Ovary (tissue), 9 donors: ENCODE measurements around the gene MVD. TPM values are rescaled to one million over a fixed set of nuclear protein-coding genes. Genes with fewer than 3 reads are reported as not detected.

Source experiments
- DNase-seq, 5 donors: peaks; one replicate each; pipeline ENCODE4 v3.0.0-alpha.2; 2019 to 2020
- H3K27ac ChIP-seq, 2 donors: fragments of 200-600 bp; one replicate each; pipeline versions ENCODE4 v1.5.1 to v1.8.0; 2019 to 2022
- H3K27me3 ChIP-seq: fragments of 200-600 bp; one replicate; pipeline ENCODE4 v1.8.0; 2022
- H3K36me3 ChIP-seq: fragments of 200-600 bp; sonication (generic); one replicate; pipeline ENCODE4 v1.5.1; 2019
- H3K4me1 ChIP-seq: one replicate; pipeline ENCODE4 v1.8.1; 2013; ENCODE audit warnings: mild to moderate bottlenecking, moderate library complexity; ENCODE audit not compliant: insufficient read depth
- H3K4me3 ChIP-seq: fragments of 200-600 bp; sonication (generic); one replicate; pipeline ENCODE4 v1.5.1; 2017
- H3K9me3 ChIP-seq, 2 donors: fragments of 200-600 bp in 1 of 2; sonication (generic) in 1 of 2; one replicate each; pipeline versions ENCODE4 v1.5.1 to v1.8.1; 2013 to 2019; ENCODE audit warnings: mild to moderate bottlenecking in 1 of 2, moderate library complexity in 1 of 2
- EP300 ChIP-seq: sonication (generic); formaldehyde crosslinking; IDR thresholded peaks from one replicate; pipeline ENCODE4 v1.6.1; 2017; ENCODE audit warnings: antibody characterized with exemption
- POLR2A ChIP-seq: fragments of 450-650 bp; IDR thresholded peaks from one replicate; pipeline ENCODE4 v1.6.1; 2017; ENCODE audit warnings: antibody characterized with exemption, mild to moderate bottlenecking, moderate library complexity
- WGBS, 3 donors: extraction: QIAGEN DNeasy Blood & Tissue Kit in 1 of 3; methylation state at CpG; one replicate each; pipeline versions ENCODE4 v1.1.5 to v1.1.7; 2013 to 2017; 5-methylcytosine and 5-hydroxymethylcytosine counted together
- intact Hi-C, 4 donors: fragments of 100-400 bp; cut with DNase I; formaldehyde crosslinking; loops; one replicate each; pipeline versions ENCODE4 v1.11.0 to v1.15.1; 2022 to 2023
- polyA plus RNA-seq, 2 donors: library from polyadenylated mRNA; stranded (reverse); fragments of 200-250 nt in 1 of 2; fragments of 350-450 nt in 1 of 2; fragmentation: Illumina TruSeq in 1 of 2; extraction: RNeasy Lipid Tissue Mini Kit (QIAGEN cat#74804) in 1 of 2; gene quantifications; one replicate each; pipeline ENCODE4 v1.2.3, GENCODE V29; 2013 to 2014
- total RNA-seq, 7 donors: library from RNA; depleted of rRNA in 2 of 7; stranded (reverse); fragments of >200 nt in 2 of 7; fragmentation: NEBNext Ultra II Directional in 3 of 7; extraction: Animal tissue kit (Norgen Biotek cat#: 25700) in 3 of 7; gene quantifications; one replicate each; pipeline versions ENCODE4 v1.1.0 to v1.2.4, GENCODE V29; 2016 to 2023
- TF ChIP-seq, protein P1 (sequence below), 3 donors: fragments of 450-650 bp in 2 of 3; fragments of 200-600 bp in 1 of 3; IDR thresholded peaks; one replicate each; pipeline versions ENCODE4 v1.5.1 to v1.8.0; 2016 to 2022; ENCODE audit warnings: antibody characterized with exemption in 3 of 3, mild to moderate bottlenecking in 1 of 3
- donor health status: DM: no; HTN: no; CAD: no; lungs with moderate emphysema.
- donor health status: DM: no; HTN: no; CAD: no.
- donor health status: Bipolar disorder and iron deficiency.
- donor health status: DM: yes; HTN: yes; CAD: no.
- donor health status: DM: no; HTN: no; CAD: no.
- donor health status: DM: yes; HTN: yes; CAD: no.

MVD gene
- total and polyA plus RNA-seq, 9 donors: 9.1 to 135 (median 20.9) TPM

DNA sequence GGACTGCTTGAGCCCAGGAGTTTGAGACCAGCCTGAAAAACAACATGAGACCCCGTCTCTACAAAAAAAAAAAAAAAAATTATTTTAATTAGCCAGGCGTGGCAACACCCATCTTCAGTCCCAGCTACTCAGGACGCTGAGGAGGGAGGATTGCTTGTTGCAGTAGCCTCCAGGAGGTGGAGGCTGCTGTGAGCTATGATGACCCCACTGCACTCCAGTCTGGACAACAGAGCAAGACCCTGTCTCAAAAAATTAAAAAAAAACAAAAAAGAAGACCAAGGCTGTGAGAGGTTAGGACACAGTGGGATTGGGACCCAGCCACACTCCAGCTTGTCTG, 24.8 kb upstream of the MVD start:
- intact Hi-C loops: no loop called here
- DNase-seq: no peak
- H3K27me3 ChIP-seq: peaks cover 5% of the 10 kb centered on the region
- no peaks in the 10 kb centered on the region for H3K9me3 ChIP-seq
- H3K4me1 ChIP-seq: peaks cover 2% of the 10 kb centered on the region
- no peaks in the 10 kb centered on the region for H3K36me3 ChIP-seq
- WGBS, 3 donors: 43 to 47% (median 45%) methylated on average over 3 of the region's 3 CpGs
- no peak overlapping the region for H3K4me3 ChIP-seq
- H3K27ac ChIP-seq: no peak overlapping the region
- TF ChIP-seq, protein P1, sequence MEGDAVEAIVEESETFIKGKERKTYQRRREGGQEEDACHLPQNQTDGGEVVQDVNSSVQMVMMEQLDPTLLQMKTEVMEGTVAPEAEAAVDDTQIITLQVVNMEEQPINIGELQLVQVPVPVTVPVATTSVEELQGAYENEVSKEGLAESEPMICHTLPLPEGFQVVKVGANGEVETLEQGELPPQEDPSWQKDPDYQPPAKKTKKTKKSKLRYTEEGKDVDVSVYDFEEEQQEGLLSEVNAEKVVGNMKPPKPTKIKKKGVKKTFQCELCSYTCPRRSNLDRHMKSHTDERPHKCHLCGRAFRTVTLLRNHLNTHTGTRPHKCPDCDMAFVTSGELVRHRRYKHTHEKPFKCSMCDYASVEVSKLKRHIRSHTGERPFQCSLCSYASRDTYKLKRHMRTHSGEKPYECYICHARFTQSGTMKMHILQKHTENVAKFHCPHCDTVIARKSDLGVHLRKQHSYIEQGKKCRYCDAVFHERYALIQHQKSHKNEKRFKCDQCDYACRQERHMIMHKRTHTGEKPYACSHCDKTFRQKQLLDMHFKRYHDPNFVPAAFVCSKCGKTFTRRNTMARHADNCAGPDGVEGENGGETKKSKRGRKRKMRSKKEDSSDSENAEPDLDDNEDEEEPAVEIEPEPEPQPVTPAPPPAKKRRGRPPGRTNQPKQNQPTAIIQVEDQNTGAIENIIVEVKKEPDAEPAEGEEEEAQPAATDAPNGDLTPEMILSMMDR (IDR thresholded peaks at IDR 0.05): no peak
- TF ChIP-seq EP300: no peak
- no peak for TF ChIP-seq POLR2A

DNA sequence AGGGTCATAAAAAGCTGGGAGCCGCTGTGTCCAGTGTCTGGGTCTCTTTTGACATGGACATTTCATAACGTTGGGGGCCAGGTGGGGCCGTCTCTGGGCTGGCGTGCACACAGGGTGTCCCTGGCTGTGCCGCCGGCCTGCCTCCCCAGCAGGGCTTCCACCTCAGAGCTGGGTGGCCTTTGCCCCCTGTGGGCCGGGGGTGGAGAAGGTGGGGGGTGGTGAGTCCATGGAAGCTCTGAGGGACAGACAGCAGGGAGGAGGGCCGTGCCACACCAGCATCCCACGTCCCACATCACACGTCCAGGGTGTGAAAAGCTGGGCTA, 24.3 kb upstream of the MVD start:
- no peak for TF ChIP-seq POLR2A
- TF ChIP-seq, protein P1 (IDR thresholded peaks at IDR 0.05): no peak
- no peak for TF ChIP-seq EP300
- Histone ChIP-seq H3K36me3 (no peaks in the 10 kb centered on the region), H3K4me3 (no peak overlapping the region), H3K27ac (no peak overlapping the region), H3K9me3 (no peaks in the 10 kb centered on the region), H3K4me1 (peaks cover 2% of the 10 kb centered on the region), H3K27me3 (peaks cover 5% of the 10 kb centered on the region)
- WGBS, 3 donors: 37 to 51% (median 40%) methylated on average over 9 to 10 of the region's 10 CpGs
- intact Hi-C loops: no loop called here
- DNase-seq: no peak

DNA sequence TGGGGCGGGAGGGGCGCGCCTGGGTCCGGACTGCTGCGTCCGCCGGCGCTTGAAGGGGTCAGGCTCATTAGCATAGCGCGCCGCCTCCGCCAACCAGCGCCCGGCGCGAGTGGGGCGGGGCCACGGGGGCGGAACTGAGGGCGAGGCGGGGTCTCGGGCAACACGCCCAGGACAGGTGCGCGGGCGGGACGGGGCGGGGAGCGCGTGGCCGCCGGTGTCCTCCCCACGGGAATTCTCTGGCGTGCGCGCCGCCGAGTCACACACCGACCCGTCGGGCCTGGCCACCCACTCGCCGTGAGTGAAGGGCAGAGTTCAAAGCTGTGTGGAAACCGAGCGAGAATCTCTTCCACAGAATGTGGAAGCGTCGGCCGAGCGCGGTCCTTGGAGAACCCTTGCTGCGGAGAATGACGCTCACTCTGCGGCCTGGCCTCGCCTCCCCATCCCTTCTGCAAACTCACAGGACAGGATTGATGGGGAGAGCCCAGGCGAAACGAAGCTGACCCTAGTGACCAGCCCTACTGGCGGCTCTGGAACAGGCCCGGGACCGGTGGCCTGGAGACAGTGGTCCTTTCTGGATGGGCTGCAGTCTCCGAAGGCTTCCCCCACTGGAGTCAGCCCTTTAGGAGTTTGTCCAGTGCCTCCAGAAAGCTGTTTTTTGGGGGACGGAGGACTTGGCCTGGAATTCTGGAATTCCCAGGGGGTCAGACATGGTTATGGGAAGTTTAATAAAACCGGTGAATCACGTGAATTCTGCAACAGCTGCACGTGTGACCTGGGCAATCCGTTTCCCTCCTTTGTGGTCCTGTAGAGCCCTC, 23.8 kb upstream of the MVD start, which contains the start of gene SNAI3:
Gene SNAI3, minus strand, starts transcription at position 69 of the 815 bp plus-strand sequence. CDS start 101 bp downstream, outside the sequence.
- H3K27ac ChIP-seq: no peak within 1 kb of the TSS
- no peaks in the 10 kb centered on the region for H3K9me3 ChIP-seq
- peaks cover 5% of the 10 kb centered on the region for H3K27me3 ChIP-seq
- 2 to 6% (median 5%) methylated on average over 36 to 65 of the region's 65 CpGs for WGBS, 3 donors
- H3K4me3 ChIP-seq: peak within 1 kb of the TSS; percentile 23
- DNase-seq: peak in 4 of 5 donors; percentile 40 to 78 (median 65)
- peaks cover 2% of the 10 kb centered on the region for H3K4me1 ChIP-seq
- H3K36me3 ChIP-seq: no peaks in the 10 kb centered on the region
- no peak for TF ChIP-seq POLR2A
- TF ChIP-seq, protein P1 (IDR thresholded peaks at IDR 0.05): no peak
- no peak for TF ChIP-seq EP300
- intact Hi-C loops: no loop called here

DNA sequence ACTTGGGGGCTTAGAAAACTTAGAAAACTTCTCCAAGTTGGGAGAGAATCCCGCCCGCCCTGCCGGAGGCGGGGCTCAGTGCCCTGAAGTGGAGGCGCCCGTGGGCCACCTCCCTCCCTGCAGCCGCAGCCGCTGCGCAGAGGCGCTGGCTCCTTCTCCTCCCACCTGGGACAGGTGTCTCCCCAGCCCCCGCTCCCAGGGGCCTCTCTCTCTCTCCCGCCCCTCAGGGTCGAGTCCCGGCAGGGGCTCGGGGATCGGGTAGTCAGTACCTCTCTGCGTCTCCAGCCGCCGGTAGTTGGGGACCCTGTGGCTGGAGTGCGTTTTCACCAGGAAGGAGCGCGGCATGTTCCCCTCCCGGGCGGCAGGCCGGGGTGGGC, 23.2 kb upstream of the MVD start:
- no peaks in the 10 kb centered on the region for H3K9me3 ChIP-seq
- H3K36me3 ChIP-seq: no peaks in the 10 kb centered on the region
- peaks cover 5% of the 10 kb centered on the region for H3K27me3 ChIP-seq
- peaks cover 2% of the 10 kb centered on the region for H3K4me1 ChIP-seq
- WGBS, 3 donors: 0 to 1% (median 0%) methylated on average over 9 to 25 of the region's 25 CpGs
- DNase-seq: no peak
- intact Hi-C loops: no loop called here
- TF ChIP-seq POLR2A (no peak), EP300 (no peak)
- TF ChIP-seq, protein P1 (IDR thresholded peaks at IDR 0.05): no peak
- peak overlapping the region; percentile 23 for H3K4me3 ChIP-seq
- H3K27ac ChIP-seq: no peak overlapping the region
